ENCODE results near the gene AHSG.
"Not testable (repeated sequence)": the region's sequence is repeated elsewhere in the genome, so short reads cannot be mapped to it uniquely, and the experiment has no call there.

The AHSG gene

GRCh38 chr3:186612721-186613636 lies at the start of gene AHSG:
AHSG (plus strand) TSS chr3:186613060; CDS start chr3:186613142, 82 bp downstream.
- DNase-seq (ENCODE audit: extremely low read depth, low read depth): no peak
- H3K4me3 ChIP-seq (replicated peaks; ENCODE audit: low read depth, low read length): no peak within 1 kb of the TSS
- TF ChIP-seq CTCF (IDR thresholded peaks at IDR 0.05; ENCODE audit: low read depth, low read length, missing control alignments): no peak

GRCh38 chr3:186564586-186564985 lies 48.3 kb upstream of the AHSG start:
- no peak overlapping the region for H3K4me3 ChIP-seq (replicated peaks; ENCODE audit: low read depth, low read length)
- TF ChIP-seq CTCF (IDR thresholded peaks at IDR 0.05; ENCODE audit: low read depth, low read length, missing control alignments): no peak
- no peak for DNase-seq (ENCODE audit: extremely low read depth, low read depth)

- no peak for TF ChIP-seq CTCF (IDR thresholded peaks at IDR 0.05; ENCODE audit: low read depth, low read length, missing control alignments)
- H3K4me3 ChIP-seq (replicated peaks; ENCODE audit: low read depth, low read length): peak overlapping the region; percentile 75
- DNase-seq (ENCODE audit: extremely low read depth, low read depth): no peak
Observed at GRCh38 chr3:186566772-186567071, 46.1 kb upstream of the AHSG start.

GRCh38 chr3:186567072-186567921 lies 45.6 kb upstream of the AHSG start, which contains the start of gene TBCCD1:
TBCCD1 (minus strand) TSS chr3:186567339; CDS start chr3:186564329, 3,010 bp downstream.
- H3K4me3 ChIP-seq (replicated peaks; ENCODE audit: low read depth, low read length): peak within 1 kb of the TSS; percentile 75
- TF ChIP-seq CTCF (IDR thresholded peaks at IDR 0.05; ENCODE audit: low read depth, low read length, missing control alignments): no peak
- peak; percentile 70 for DNase-seq (ENCODE audit: extremely low read depth, low read depth)

- peak overlapping the region; percentile 93 for H3K4me3 ChIP-seq (replicated peaks; ENCODE audit: low read depth, low read length)
- not testable (repeated sequence) for DNase-seq (ENCODE audit: extremely low read depth, low read depth)
Observed at GRCh38 chr3:186569361-186569760, 43.5 kb upstream of the AHSG start.

- peak overlapping the region; percentile 93 for H3K4me3 ChIP-seq (replicated peaks; ENCODE audit: low read depth, low read length)
- no peak for TF ChIP-seq CTCF (IDR thresholded peaks at IDR 0.05; ENCODE audit: low read depth, low read length, missing control alignments)
- no peak for DNase-seq (ENCODE audit: extremely low read depth, low read depth)
Observed at GRCh38 chr3:186569779-186570095, 43.1 kb upstream of the AHSG start.

All from HFF-Myc (cell line).